PC-9 (cell line): ENCODE results near the gene SPARC. TPM values are rescaled to one million over a fixed set of nuclear protein-coding genes. Genes with fewer than 3 reads are reported as not detected.

ENCODE experiments used
- BruUV-seq: library from RNA; stranded (reverse); fragments of 400-500 nt; replicated peaks from 2 replicates; lab custom pipeline; 2021; lab: Mats Ljungman, UMichigan
- CTCF ChIA-PET: fragments of 300-600 bp; sonication (Branson Sonifier 250); formaldehyde crosslinking; loops from one replicate; lab custom pipeline; 2022; ENCODE audit warnings: antibody characterized with exemption; lab: Charles Lee
- POLR2A ChIA-PET: fragments of 300-600 bp; sonication (Branson Sonifier 250); formaldehyde crosslinking; loops from one replicate; lab custom pipeline; 2022; ENCODE audit warnings: antibody characterized with exemption; ENCODE audit not compliant: unreplicated experiment; lab: Charles Lee
- DNase-seq, 2 experiments: peaks; one replicate each; pipeline versions ENCODE4 v3.0.0 to v3.0.0-alpha.2; 2015 to 2022; ENCODE audit warnings: mixed read lengths in 1 of 2
- H2AFZ ChIP-seq: fragments of 200-600 bp; sonication (generic); 2 replicates; pipeline ENCODE4 v1.8.1; 2017; ENCODE audit warnings: antibody characterized with exemption
- H3F3A ChIP-seq: fragments of 200-600 bp; sonication (generic); 2 replicates; pipeline ENCODE4 v1.8.1; 2017; ENCODE audit warnings: antibody characterized with exemption, mild to moderate bottlenecking, low read depth; ENCODE audit not compliant: insufficient read depth
- H3K27ac ChIP-seq: fragments of 200-600 bp; sonication (generic); 2 replicates; pipeline ENCODE4 v1.6.1; 2016; ENCODE audit warnings: mixed run types
- H3K27me3 ChIP-seq: fragments of 200-600 bp; sonication (generic); 2 replicates; pipeline ENCODE4 v1.6.1; 2016; ENCODE audit warnings: low read depth, mixed run types; ENCODE audit not compliant: insufficient read depth
- H3K36me3 ChIP-seq: fragments of 200-600 bp; sonication (generic); 2 replicates; pipeline ENCODE4 v1.6.1; 2016; ENCODE audit warnings: low read depth, mixed run types
- H3K4me1 ChIP-seq: fragments of 200-600 bp; sonication (generic); replicated peaks from 2 replicates; pipeline ENCODE4 v1.6.1; 2016; ENCODE audit warnings: mixed run types; ENCODE audit not compliant: insufficient read depth
- H3K4me2 ChIP-seq: fragments of 200-600 bp; sonication (generic); 2 replicates; pipeline ENCODE4 v1.6.1; 2017; ENCODE audit warnings: mixed run types
- H3K4me3 ChIP-seq: fragments of 200-600 bp; sonication (generic); 2 replicates; pipeline ENCODE4 v1.6.1; 2016; ENCODE audit warnings: mixed run types
- H3K79me2 ChIP-seq: fragments of 200-600 bp; sonication (generic); 2 replicates; pipeline ENCODE4 v1.6.1; 2017; ENCODE audit warnings: low read depth, mixed run types
- H3K9me2 ChIP-seq: fragments of 200-600 bp; sonication (generic); 2 replicates; pipeline ENCODE4 v1.8.1; 2017; ENCODE audit warnings: mild to moderate bottlenecking; ENCODE audit not compliant: insufficient read depth
- H3K9me3 ChIP-seq: fragments of 200-600 bp; sonication (generic); 2 replicates; pipeline ENCODE4 v1.8.1; 2016; ENCODE audit warnings: low read depth; ENCODE audit not compliant: insufficient read depth
- H4K20me1 ChIP-seq: fragments of 200-600 bp; sonication (generic); 2 replicates; pipeline ENCODE4 v1.8.1; 2017; ENCODE audit not compliant: insufficient read depth
- EZH2 ChIP-seq: fragments of 200-600 bp; sonication (generic); IDR thresholded peaks from 2 replicates; pipeline ENCODE4 v1.8.0; 2017; ENCODE audit warnings: antibody characterized with exemption, low read depth
- intact Hi-C: fragments of 100-400 bp; cut with micrococcal nuclease; formaldehyde crosslinking; loops from one replicate; pipeline ENCODE4 v1.10.0; 2022; ENCODE audit not compliant: unreplicated experiment
- total RNA-seq: library from RNA; stranded (reverse); gene quantifications from 2 replicates; pipeline ENCODE4 v1.2.3, GENCODE V29; 2021
- TF ChIP-seq, protein P1 (sequence below): fragments of 200-600 bp; sonication (generic); conservative IDR thresholded peaks from 2 replicates; pipeline ENCODE4 v1.6.1; 2017; ENCODE audit warnings: mixed run types, antibody characterized with exemption, mild to moderate bottlenecking, moderate library complexity

SPARC gene
- total RNA-seq, 1 experiment from 2014 or later, result 84.1 TPM

DNA sequence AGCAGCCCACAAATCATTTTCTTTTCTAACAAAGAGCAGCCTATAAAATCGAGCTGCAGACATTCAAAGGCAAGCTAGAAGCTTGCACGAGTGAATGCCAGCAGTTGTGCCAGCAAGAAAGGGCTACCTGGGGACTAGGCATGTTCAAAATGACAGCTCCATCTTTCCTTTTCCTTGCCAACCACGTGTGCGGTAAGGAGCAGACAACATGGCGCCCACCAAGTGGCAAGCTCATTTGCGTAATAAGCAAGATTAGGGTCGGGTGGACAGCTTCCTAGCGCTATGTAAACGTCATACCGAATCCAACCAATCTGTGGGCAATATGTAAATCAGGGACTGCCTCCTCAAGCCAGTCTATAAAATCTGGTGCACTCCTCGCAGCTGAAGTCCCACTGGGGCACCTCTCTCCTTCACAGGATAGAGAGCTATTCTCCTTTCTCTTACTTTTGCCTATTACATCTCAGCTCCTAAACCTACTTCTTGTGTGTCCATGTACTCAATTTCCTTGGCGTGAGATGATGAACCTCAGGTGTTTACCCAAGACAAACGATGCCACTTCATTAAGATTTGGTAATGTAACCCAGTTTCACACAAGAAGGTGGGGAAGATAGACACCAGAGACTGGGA, 22.5 kb upstream of the SPARC start:
- no peaks in the 10 kb centered on the region for H3K27me3 ChIP-seq
- no peak overlapping the region for H3K4me3 ChIP-seq
- no TSS peak for BruUV-seq
- DNase-seq, result no peak
- no peak overlapping the region for H2AFZ ChIP-seq
- no peak overlapping the region for H3K4me2 ChIP-seq
- H3K9me3 ChIP-seq, result no peaks in the 10 kb centered on the region; the same call in 1 of the 2 replicates
- H3K9me2 ChIP-seq, result no peaks in the 10 kb centered on the region
- no peaks in the 10 kb centered on the region for H3K4me1 ChIP-seq
- no peaks in the 10 kb centered on the region for H4K20me1 ChIP-seq
- no peaks in the 10 kb centered on the region; the same call in none of the 2 replicates for H3F3A ChIP-seq
- intact Hi-C loops, result no loop called here
- H3K27ac ChIP-seq, result no peak overlapping the region
- TF ChIP-seq EZH2, result no peak
- TF ChIP-seq, protein P1, sequence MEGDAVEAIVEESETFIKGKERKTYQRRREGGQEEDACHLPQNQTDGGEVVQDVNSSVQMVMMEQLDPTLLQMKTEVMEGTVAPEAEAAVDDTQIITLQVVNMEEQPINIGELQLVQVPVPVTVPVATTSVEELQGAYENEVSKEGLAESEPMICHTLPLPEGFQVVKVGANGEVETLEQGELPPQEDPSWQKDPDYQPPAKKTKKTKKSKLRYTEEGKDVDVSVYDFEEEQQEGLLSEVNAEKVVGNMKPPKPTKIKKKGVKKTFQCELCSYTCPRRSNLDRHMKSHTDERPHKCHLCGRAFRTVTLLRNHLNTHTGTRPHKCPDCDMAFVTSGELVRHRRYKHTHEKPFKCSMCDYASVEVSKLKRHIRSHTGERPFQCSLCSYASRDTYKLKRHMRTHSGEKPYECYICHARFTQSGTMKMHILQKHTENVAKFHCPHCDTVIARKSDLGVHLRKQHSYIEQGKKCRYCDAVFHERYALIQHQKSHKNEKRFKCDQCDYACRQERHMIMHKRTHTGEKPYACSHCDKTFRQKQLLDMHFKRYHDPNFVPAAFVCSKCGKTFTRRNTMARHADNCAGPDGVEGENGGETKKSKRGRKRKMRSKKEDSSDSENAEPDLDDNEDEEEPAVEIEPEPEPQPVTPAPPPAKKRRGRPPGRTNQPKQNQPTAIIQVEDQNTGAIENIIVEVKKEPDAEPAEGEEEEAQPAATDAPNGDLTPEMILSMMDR, result no peak
- POLR2A ChIA-PET, result interaction anchor here (0.6 kb wide), 1 partner anchor 29 kb away, joined by 30 read pairs; no protein-coding TSS in a partner anchor
- no peaks in the 10 kb centered on the region for H3K79me2 ChIP-seq
- H3K36me3 ChIP-seq, result no peaks in the 10 kb centered on the region
- CTCF ChIA-PET, result no interaction called here

DNA sequence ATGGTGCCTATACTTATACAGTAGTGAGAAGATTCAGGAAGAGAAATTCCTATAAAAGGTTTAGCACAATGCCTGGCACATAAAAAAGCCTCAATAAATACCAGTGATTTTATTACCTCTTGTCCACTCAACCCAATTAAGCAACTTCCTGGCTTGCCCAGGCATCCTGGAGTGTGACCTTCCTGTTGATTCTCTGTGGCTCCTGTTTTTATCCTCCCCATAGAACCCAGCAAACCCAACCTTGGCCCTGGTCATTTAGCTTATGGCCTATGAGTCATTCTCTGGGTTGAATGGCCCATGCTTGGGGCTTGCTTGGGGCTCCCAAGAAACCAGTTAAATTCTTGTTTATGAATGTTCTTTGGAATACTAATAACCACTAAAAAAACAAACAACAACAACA, 21.4 kb upstream of the SPARC start:
- ChIA-PET POLR2A (no interaction called here), CTCF (no interaction called here)
- intact Hi-C loops, result no loop called here
- Histone ChIP-seq H3K4me1 (no peaks in the 10 kb centered on the region), H2AFZ (no peak overlapping the region), H4K20me1 (no peaks in the 10 kb centered on the region), H3K36me3 (no peaks in the 10 kb centered on the region), H3K27me3 (no peaks in the 10 kb centered on the region), H3F3A (no peaks in the 10 kb centered on the region; the same call in none of the 2 replicates), H3K27ac (no peak overlapping the region), H3K4me3 (no peak overlapping the region), H3K4me2 (no peak overlapping the region), H3K79me2 (no peaks in the 10 kb centered on the region), H3K9me2 (no peaks in the 10 kb centered on the region), H3K9me3 (no peaks in the 10 kb centered on the region; the same call in 1 of the 2 replicates)
- no TSS peak for BruUV-seq
- no peak for DNase-seq
- TF ChIP-seq, protein P1, result no peak
- no peak for TF ChIP-seq EZH2

DNA sequence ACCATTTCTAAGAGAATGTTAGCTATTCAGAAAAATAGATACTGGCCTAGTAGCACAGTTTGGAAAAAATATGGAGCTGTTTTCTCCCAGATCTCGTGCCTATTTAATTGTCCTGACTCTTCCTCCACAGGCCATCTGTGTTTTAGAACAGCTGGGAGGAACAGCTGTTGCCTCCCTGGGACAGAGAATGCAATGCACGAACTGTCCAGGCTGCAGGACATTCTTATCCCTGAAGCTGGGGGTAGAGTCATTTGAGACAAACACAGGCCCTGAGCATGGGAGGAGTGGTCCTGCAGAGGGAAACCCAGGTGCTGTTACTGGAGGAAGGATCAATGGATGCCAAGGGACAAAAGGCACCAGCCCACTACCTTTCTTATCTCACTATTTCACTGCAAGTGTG, 20.9 kb upstream of the SPARC start:
- TF ChIP-seq, protein P1, result no peak
- no peak for TF ChIP-seq EZH2
- Histone ChIP-seq H3K79me2 (no peaks in the 10 kb centered on the region), H3K36me3 (no peaks in the 10 kb centered on the region), H3F3A (no peaks in the 10 kb centered on the region; the same call in none of the 2 replicates), H3K9me2 (no peaks in the 10 kb centered on the region), H3K27me3 (no peaks in the 10 kb centered on the region), H3K27ac (no peak overlapping the region), H2AFZ (no peak overlapping the region), H3K9me3 (no peaks in the 10 kb centered on the region; the same call in 1 of the 2 replicates), H4K20me1 (no peaks in the 10 kb centered on the region), H3K4me3 (no peak overlapping the region), H3K4me2 (no peak overlapping the region), H3K4me1 (no peaks in the 10 kb centered on the region)
- intact Hi-C loops, result no loop called here
- POLR2A ChIA-PET, result no interaction called here
- no peak for DNase-seq
- CTCF ChIA-PET, result interaction anchor here (0.6 kb wide), 1 partner anchor 13 kb away, joined by 3 read pairs; no protein-coding TSS in a partner anchor
- no TSS peak for BruUV-seq
